HCT116 (cell line): Measurements from ENCODE around the gene LAMP1. TPM values are rescaled to one million over a fixed set of nuclear protein-coding genes. Genes with fewer than 3 reads are reported as not detected.

ENCODE experiments used
- ATAC-seq: fragments of 200-7000 bp; cut with Tn5 transposase; 2 replicates; pipeline ENCODE4 v1.9.1; 2020; ENCODE audit warnings: mild to moderate bottlenecking, moderate library complexity
- BruUV-seq: library from RNA; stranded (reverse); fragments of 400-500 nt; replicated peaks from 2 replicates; lab custom pipeline; 2021; lab: Mats Ljungman, UMichigan
- CTCF ChIA-PET: fragments of 300-600 bp; sonication (Branson Sonifier 250); formaldehyde crosslinking; loops from one replicate; lab custom pipeline; 2021; ENCODE audit warnings: antibody characterized with exemption; lab: Charles Lee
- POLR2A ChIA-PET: fragments of 300-600, 350-600 bp; sonication (Branson Sonifier 250); formaldehyde crosslinking; loops from one replicate; lab custom pipeline; 2021; ENCODE audit warnings: antibody characterized with exemption; lab: Charles Lee
- RAD21 ChIA-PET, 2 experiments: fragments of 300-600 bp; sonication (Branson Sonifier 250); formaldehyde crosslinking; loops; one replicate each; lab custom pipeline; 2023; ENCODE audit warnings: low total read pairs in 2 of 2; ENCODE audit not compliant: uncharacterized antibody in 2 of 2, unreplicated experiment in 2 of 2, low non-redundant PET in 1 of 2; lab: Charles Lee
- DNase-seq: peaks from one replicate; pipeline ENCODE4 v3.0.0-alpha.2; 2010; ENCODE audit warnings: low read depth, low spot score
- H2AFZ ChIP-seq: fragments of 200-600 bp; shearing (Covaris generic), sonication (generic); 2 replicates; pipeline ENCODE4 v1.6.1; 2017; ENCODE audit warnings: low read depth, mixed run types, mixed read lengths, antibody characterized with exemption, low read length; ENCODE audit not compliant: poor library complexity, severe bottlenecking
- H3K27ac ChIP-seq: 2 replicates; pipeline ENCODE4 v1.5.1; 2012; ENCODE audit warnings: low read depth, low read length
- H3K27me3 ChIP-seq: fragments of 200-600 bp; sonication (generic); 2 replicates; pipeline ENCODE4 v1.6.1; 2016; ENCODE audit warnings: mixed run types, low read length, mixed read lengths; ENCODE audit not compliant: insufficient read depth
- H3K36me3 ChIP-seq, 2 experiments: fragments of 200-500 bp in 1 of 2; fragments of 200-600 bp in 1 of 2; sonication (Bioruptor generic) in 1 of 2; sonication (generic) in 1 of 2; 2 replicates each; pipeline versions ENCODE4 v1.5.1 to v1.6.1; 2014 to 2016; ENCODE audit warnings: low read length in 2 of 2, inconsistent platforms in 1 of 2, mixed read lengths in 1 of 2, mixed run types in 1 of 2; ENCODE audit not compliant: insufficient read depth in 2 of 2, control insufficient read depth in 1 of 2
- H3K4me1 ChIP-seq, 2 experiments: fragments of 200-600 bp in 1 of 2; sonication (generic) in 1 of 2; 2 replicates each; pipeline versions ENCODE4 v1.5.1 to v1.6.1; 2012 to 2017; ENCODE audit warnings: low read length in 2 of 2, inconsistent platforms in 1 of 2, mild to moderate bottlenecking in 1 of 2, mixed read lengths in 1 of 2, mixed run types in 1 of 2, moderate library complexity in 1 of 2; ENCODE audit not compliant: insufficient read depth in 2 of 2, control insufficient read depth in 1 of 2
- H3K4me2 ChIP-seq: fragments of 200-600 bp; sonication (generic); 2 replicates; pipeline ENCODE4 v1.6.1; 2017; ENCODE audit warnings: mixed run types, low read length, mixed read lengths
- H3K4me3 ChIP-seq, 2 experiments: fragments of 200-600 bp in 1 of 2; sonication (generic) in 1 of 2; replicated peaks in 1 of 2; 2 replicates each; pipeline ENCODE4 v1.5.1; 2011 to 2016; ENCODE audit warnings: low read length in 2 of 2, control low read depth in 1 of 2, low read depth in 1 of 2, mild to moderate bottlenecking in 1 of 2, mixed read lengths in 1 of 2, mixed run types in 1 of 2
- H3K79me2 ChIP-seq: fragments of 200-600 bp; sonication (generic); 2 replicates; pipeline ENCODE4 v1.6.1; 2017; ENCODE audit warnings: mild to moderate bottlenecking, mixed run types, low read length, moderate library complexity, mixed read lengths; ENCODE audit not compliant: insufficient read depth
- H3K9ac ChIP-seq: fragments of 200-600 bp; sonication (generic); 2 replicates; pipeline ENCODE4 v1.6.1; 2016; ENCODE audit warnings: low read length, mixed read lengths
- H3K9me2 ChIP-seq: fragments of 200-600 bp; sonication (generic), shearing (Covaris generic); 2 replicates; pipeline ENCODE4 v1.6.1; 2017; ENCODE audit warnings: mixed run types, mild to moderate bottlenecking, moderate library complexity; ENCODE audit not compliant: insufficient read depth
- H3K9me3 ChIP-seq, 2 experiments: fragments of 200-500 bp in 1 of 2; fragments of 200-600 bp in 1 of 2; sonication (Bioruptor generic) in 1 of 2; sonication (generic) in 1 of 2; 2 replicates each; pipeline ENCODE4 v1.6.1; 2014 to 2017; ENCODE audit warnings: low read length in 2 of 2, mixed read lengths in 2 of 2, inconsistent platforms in 1 of 2, low read depth in 1 of 2, mild to moderate bottlenecking in 1 of 2, mixed run types in 1 of 2, moderate library complexity in 1 of 2; ENCODE audit not compliant: control insufficient read depth in 1 of 2, insufficient read depth in 1 of 2
- H4K20me1 ChIP-seq: fragments of 200-600 bp; sonication (generic), shearing (Covaris generic); 2 replicates; pipeline ENCODE4 v1.6.1; 2017; ENCODE audit warnings: mixed run types, mild to moderate bottlenecking, moderate library complexity; ENCODE audit not compliant: insufficient read depth
- CBX3 ChIP-seq: IDR thresholded peaks from 2 replicates; pipeline ENCODE4 v1.6.1; 2012; ENCODE audit warnings: low read depth
- CEBPB ChIP-seq: IDR thresholded peaks from 2 replicates; pipeline ENCODE4 v1.6.1; 2012; ENCODE audit warnings: low read depth
- EGR1 ChIP-seq: IDR thresholded peaks from 2 replicates; pipeline ENCODE4 v1.6.1; 2012; ENCODE audit warnings: low read depth
- ELF1 ChIP-seq: IDR thresholded peaks from 2 replicates; pipeline ENCODE4 v1.6.1; 2012; ENCODE audit warnings: low read depth, borderline replicate concordance
- EZH2 ChIP-seq: fragments of 200-600 bp; sonication (generic); IDR thresholded peaks from 2 replicates; pipeline ENCODE4 v1.6.1; 2017; ENCODE audit warnings: antibody characterized with exemption, mixed run types
- FOSL1 ChIP-seq: IDR thresholded peaks from 2 replicates; pipeline ENCODE4 v1.6.1; 2012; ENCODE audit warnings: low read depth
- JUND ChIP-seq: IDR thresholded peaks from 2 replicates; pipeline ENCODE4 v1.6.1; 2012
- POLR2AphosphoS5 ChIP-seq: IDR thresholded peaks from 2 replicates; pipeline ENCODE4 v1.6.1; 2011; ENCODE audit warnings: mild to moderate bottlenecking, low read depth, low read length, moderate library complexity
- SIN3A ChIP-seq: IDR thresholded peaks from 2 replicates; pipeline ENCODE4 v1.6.1; 2012; ENCODE audit warnings: low read depth
- SP1 ChIP-seq: IDR thresholded peaks from 2 replicates; pipeline ENCODE4 v1.6.1; 2012; ENCODE audit warnings: low read depth
- SRF ChIP-seq: IDR thresholded peaks from 2 replicates; pipeline ENCODE4 v1.6.1; 2012; ENCODE audit warnings: low read depth
- YY1 ChIP-seq: IDR thresholded peaks from 2 replicates; pipeline ENCODE4 v1.6.1; 2011; ENCODE audit warnings: low read length, low read depth, moderate library complexity, mild to moderate bottlenecking; ENCODE audit not compliant: insufficient replicate concordance; ENCODE audit errors: extremely low read depth
- ZFX ChIP-seq: fragments of 450-650 bp; IDR thresholded peaks from 2 replicates; pipeline ENCODE4 v1.6.1; 2017
- intact Hi-C: fragments of 100-400 bp; cut with micrococcal nuclease; formaldehyde crosslinking; loops from 2 replicates; pipeline ENCODE4 v1.10.0; 2022
- total RNA-seq: library from RNA; stranded (reverse); gene quantifications from one replicate; pipeline ENCODE4 v1.2.1, GENCODE V29; 2021; ENCODE audit not compliant: unreplicated experiment
- TF ChIP-seq, protein P1 (sequence below), 3 experiments: fragments of 200-600 bp in 1 of 3; sonication (generic) in 1 of 3; IDR thresholded peaks in 2 of 3; conservative IDR thresholded peaks in 1 of 3; 2 replicates each; pipeline ENCODE4 v1.5.1; 2012 to 2017; ENCODE audit warnings: low read depth in 2 of 3, low read length in 2 of 3, antibody characterized with exemption in 1 of 3, borderline replicate concordance in 1 of 3, control low read depth in 1 of 3, mild to moderate bottlenecking in 1 of 3, mixed read lengths in 1 of 3, mixed run types in 1 of 3, moderate library complexity in 1 of 3; ENCODE audit not compliant: insufficient read depth in 1 of 3
- TF ChIP-seq, protein P2 (sequence below): IDR thresholded peaks from 2 replicates; pipeline ENCODE4 v1.6.1; 2011; ENCODE audit warnings: mild to moderate bottlenecking, low read length, moderate library complexity; ENCODE audit not compliant: insufficient replicate concordance; ENCODE audit errors: extremely low read depth

Gene LAMP1
- total RNA-seq, 1 experiment from 2014 or later: 158 TPM

DNA sequence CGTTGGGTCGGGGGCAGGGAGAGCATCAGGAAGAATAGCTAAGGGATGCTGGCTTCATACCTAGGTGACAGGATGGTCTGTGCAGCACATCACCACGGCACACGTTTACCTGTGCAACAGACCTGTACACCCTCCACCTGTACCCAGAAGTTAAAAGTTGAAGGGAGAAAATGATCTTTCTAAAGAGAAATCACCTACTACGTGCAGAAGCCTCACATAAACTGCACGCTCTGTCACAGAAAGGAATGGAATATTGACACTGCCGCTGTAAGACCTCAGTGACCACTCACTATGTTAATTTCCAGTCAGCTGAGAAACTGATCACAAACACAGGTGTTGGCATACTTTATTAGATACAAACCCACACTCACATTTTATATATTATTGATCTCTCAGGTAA is 26.8 kb downstream of the LAMP1 start (continued):
- no peak for TF ChIP-seq ZFX
- no peak for TF ChIP-seq SIN3A

DNA sequence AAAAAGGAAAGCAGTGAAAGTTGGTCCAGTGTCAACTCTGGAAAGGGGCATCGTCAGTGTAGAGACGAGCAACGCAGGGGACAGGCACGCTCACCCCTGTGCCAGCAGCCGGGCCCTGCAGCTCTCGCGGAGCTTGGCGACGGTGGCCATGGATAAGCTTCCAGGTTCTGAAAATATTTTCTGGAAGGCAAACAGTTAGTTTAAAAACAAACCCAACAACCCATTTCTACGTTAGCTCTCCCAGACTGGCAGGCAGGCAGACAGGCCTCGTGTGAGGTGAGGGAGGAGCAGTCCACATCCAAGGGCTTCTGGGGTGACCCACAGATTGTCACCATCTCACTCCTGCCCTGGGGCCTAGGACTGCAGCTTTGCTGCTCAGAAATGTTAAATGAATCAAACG is 27.4 kb downstream of the LAMP1 start:
- Histone ChIP-seq H2AFZ (no peak overlapping the region), H3K27ac (no peak overlapping the region), H4K20me1 (no peaks in the 10 kb centered on the region), H3K9ac (no peak overlapping the region), H3K9me2 (no peaks in the 10 kb centered on the region), H3K79me2 (no peaks in the 10 kb centered on the region; the same call in 1 of the 2 replicates), H3K36me3 (peaks cover 20 to 21% of the 10 kb centered on the region in 2 experiments), H3K4me2 (no peak overlapping the region), H3K4me3 (no peak overlapping the region), H3K9me3 (no peaks in the 10 kb centered on the region), H3K4me1 (no peaks in the 10 kb centered on the region), H3K27me3 (no peaks in the 10 kb centered on the region)
- ATAC-seq: no peak
- POLR2A ChIA-PET: no interaction called here
- TF ChIP-seq ELF1 (no peak), CEBPB (no peak), SRF (no peak), YY1 (no peak), FOSL1 (no peak), EGR1 (no peak), CBX3 (no peak)
- no peak for DNase-seq
- CTCF ChIA-PET: no interaction called here
- intact Hi-C loops: no loop called here
- BruUV-seq: no TSS peak
- RAD21 ChIA-PET: no interaction called here

DNA sequence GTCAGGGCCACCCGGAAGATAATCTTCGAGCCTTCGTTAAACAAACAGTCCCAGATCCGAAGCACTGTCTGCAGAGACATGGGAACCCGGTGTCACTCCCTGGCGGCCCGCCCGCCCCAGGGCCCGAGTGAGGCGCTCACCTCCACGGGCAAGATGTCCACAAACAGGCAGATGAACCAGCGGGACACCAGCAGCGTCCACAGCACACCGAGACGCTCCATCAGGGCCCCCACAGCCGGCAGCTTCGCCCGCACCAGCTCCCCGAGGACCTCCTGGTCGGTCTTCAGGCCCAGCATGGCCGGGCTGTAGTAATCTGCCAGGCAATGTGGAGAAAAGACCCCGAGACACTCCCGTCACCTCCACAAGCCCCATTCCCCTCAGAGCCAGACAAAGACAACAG is 28.7 kb downstream of the LAMP1 start:
- CTCF ChIA-PET: no interaction called here
- no peak overlapping the region for H3K27ac ChIP-seq
- TF ChIP-seq EGR1 (no peak), SP1 (no peak), SRF (no peak), CBX3 (no peak), ELF1 (no peak), EZH2 (no peak), POLR2AphosphoS5 (no peak), YY1 (no peak), FOSL1 (no peak), JUND (no peak)
- TF ChIP-seq, protein P1, sequence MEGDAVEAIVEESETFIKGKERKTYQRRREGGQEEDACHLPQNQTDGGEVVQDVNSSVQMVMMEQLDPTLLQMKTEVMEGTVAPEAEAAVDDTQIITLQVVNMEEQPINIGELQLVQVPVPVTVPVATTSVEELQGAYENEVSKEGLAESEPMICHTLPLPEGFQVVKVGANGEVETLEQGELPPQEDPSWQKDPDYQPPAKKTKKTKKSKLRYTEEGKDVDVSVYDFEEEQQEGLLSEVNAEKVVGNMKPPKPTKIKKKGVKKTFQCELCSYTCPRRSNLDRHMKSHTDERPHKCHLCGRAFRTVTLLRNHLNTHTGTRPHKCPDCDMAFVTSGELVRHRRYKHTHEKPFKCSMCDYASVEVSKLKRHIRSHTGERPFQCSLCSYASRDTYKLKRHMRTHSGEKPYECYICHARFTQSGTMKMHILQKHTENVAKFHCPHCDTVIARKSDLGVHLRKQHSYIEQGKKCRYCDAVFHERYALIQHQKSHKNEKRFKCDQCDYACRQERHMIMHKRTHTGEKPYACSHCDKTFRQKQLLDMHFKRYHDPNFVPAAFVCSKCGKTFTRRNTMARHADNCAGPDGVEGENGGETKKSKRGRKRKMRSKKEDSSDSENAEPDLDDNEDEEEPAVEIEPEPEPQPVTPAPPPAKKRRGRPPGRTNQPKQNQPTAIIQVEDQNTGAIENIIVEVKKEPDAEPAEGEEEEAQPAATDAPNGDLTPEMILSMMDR (IDR thresholded peaks at IDR 0.05 in 2 of 3, conservative IDR thresholded peaks at IDR 0.05 in 1 of 3; ENCODE audit: borderline replicate concordance in 1 of 3, insufficient read depth in 1 of 3, low read depth in 2 of 3, low read length in 2 of 3): no peak
- TF ChIP-seq, protein P2, sequence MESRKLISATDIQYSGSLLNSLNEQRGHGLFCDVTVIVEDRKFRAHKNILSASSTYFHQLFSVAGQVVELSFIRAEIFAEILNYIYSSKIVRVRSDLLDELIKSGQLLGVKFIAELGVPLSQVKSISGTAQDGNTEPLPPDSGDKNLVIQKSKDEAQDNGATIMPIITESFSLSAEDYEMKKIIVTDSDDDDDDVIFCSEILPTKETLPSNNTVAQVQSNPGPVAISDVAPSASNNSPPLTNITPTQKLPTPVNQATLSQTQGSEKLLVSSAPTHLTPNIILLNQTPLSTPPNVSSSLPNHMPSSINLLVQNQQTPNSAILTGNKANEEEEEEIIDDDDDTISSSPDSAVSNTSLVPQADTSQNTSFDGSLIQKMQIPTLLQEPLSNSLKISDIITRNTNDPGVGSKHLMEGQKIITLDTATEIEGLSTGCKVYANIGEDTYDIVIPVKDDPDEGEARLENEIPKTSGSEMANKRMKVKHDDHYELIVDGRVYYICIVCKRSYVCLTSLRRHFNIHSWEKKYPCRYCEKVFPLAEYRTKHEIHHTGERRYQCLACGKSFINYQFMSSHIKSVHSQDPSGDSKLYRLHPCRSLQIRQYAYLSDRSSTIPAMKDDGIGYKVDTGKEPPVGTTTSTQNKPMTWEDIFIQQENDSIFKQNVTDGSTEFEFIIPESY: no peak

More for the DNA sequence above, 28.7 kb downstream of the LAMP1 start:
- RAD21 ChIA-PET: no interaction called here
- intact Hi-C loops: no loop called here
- no peak; the same call in 1 of the 2 replicates for ATAC-seq
- no peak for DNase-seq
- no peak overlapping the region for H3K4me3 ChIP-seq
- H3K36me3 ChIP-seq: peaks cover 16 to 21% of the 10 kb centered on the region in 2 experiments
- BruUV-seq: no TSS peak
- H3K79me2 ChIP-seq: no peaks in the 10 kb centered on the region
- POLR2A ChIA-PET: no interaction called here
- no peaks in the 10 kb centered on the region for H4K20me1 ChIP-seq
- H3K4me2 ChIP-seq: no peak overlapping the region
- no peaks in the 10 kb centered on the region for H3K9me2 ChIP-seq
- H2AFZ ChIP-seq: no peak overlapping the region
- H3K4me1 ChIP-seq: no peaks in the 10 kb centered on the region
- H3K9me3 ChIP-seq: no peaks in the 10 kb centered on the region
- H3K27me3 ChIP-seq: no peaks in the 10 kb centered on the region
- H3K9ac ChIP-seq: no peak overlapping the region
